ENCODE results near the gene TPRKB. TPM values are rescaled to one million over a fixed set of nuclear protein-coding genes. Genes with fewer than 3 reads are reported as not detected.
"Not testable (repeated sequence)": the region's sequence is repeated elsewhere in the genome, so short reads cannot be mapped to it uniquely, and the experiment has no call there.

The TPRKB gene
- total RNA-seq, 2 experiments from 2014 or later, result 33.6 to 39.5 TPM

GRCh38 chr2:73764945-73765344 lies 27.8 kb upstream of the TPRKB start:
- H3K9me3 Mint-ChIP-seq, result no peaks in the 10 kb centered on the region
- POLR2A ChIA-PET, result no interaction called here
- peaks cover 54% of the 10 kb centered on the region for H3K36me3 Mint-ChIP-seq (ENCODE audit: low read depth)
- CTCF ChIA-PET, result no interaction called here
- H3K4me1 Mint-ChIP-seq, result peaks cover 5% of the 10 kb centered on the region
- no peak for DNase-seq
- H3K27ac Mint-ChIP-seq, result no peak overlapping the region
- H3K27me3 Mint-ChIP-seq, result no peaks in the 10 kb centered on the region
- no peak overlapping the region for H3K4me3 Mint-ChIP-seq

DNA sequence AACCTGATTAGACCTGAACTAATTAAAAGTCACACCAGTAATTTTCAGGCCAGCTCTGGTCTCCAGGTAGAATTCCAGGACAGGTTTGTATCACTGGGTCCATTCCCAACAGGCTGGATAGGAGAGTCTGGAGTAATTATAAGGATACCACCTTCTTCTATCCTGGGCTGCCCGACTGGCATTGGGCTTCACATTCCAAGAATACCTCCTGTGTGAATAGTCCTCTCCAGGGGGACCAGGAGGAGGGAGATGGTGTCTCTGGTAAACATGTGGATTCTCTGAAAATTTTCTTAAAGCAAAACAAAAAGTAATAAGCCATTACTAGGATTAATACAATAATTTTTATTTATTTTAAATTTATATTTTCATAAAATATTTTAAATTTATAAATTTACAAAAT lies 25.4 kb upstream of the TPRKB start:
- Mint-ChIP-seq H3K27me3 (no peaks in the 10 kb centered on the region), H3K36me3 (ENCODE audit: low read depth) (peaks cover 46% of the 10 kb centered on the region), H3K4me1 (peaks cover under 1% of the 10 kb centered on the region)

GRCh38 chr2:73759904-73760303 lies 22.8 kb upstream of the TPRKB start:
- Mint-ChIP-seq H3K9me3 (no peaks in the 10 kb centered on the region), H3K4me3 (no peak overlapping the region), H3K27me3 (no peaks in the 10 kb centered on the region), H3K4me1 (no peaks in the 10 kb centered on the region), H3K27ac (no peak overlapping the region), H3K36me3 (ENCODE audit: low read depth) (peaks cover 37% of the 10 kb centered on the region)
- ChIA-PET CTCF (interaction anchor here (0.9 kb wide), 1 partner anchor 13 kb away, joined by 3 read pairs; no protein-coding TSS in a partner anchor), POLR2A (no interaction called here)
- no peak for DNase-seq

More for the DNA sequence above, 25.4 kb upstream of the TPRKB start:
- DNase-seq, result no peak
- Mint-ChIP-seq H3K27ac (no peak overlapping the region), H3K4me3 (no peak overlapping the region), H3K9me3 (no peaks in the 10 kb centered on the region)
- ChIA-PET CTCF (no interaction called here), POLR2A (no interaction called here)

DNA sequence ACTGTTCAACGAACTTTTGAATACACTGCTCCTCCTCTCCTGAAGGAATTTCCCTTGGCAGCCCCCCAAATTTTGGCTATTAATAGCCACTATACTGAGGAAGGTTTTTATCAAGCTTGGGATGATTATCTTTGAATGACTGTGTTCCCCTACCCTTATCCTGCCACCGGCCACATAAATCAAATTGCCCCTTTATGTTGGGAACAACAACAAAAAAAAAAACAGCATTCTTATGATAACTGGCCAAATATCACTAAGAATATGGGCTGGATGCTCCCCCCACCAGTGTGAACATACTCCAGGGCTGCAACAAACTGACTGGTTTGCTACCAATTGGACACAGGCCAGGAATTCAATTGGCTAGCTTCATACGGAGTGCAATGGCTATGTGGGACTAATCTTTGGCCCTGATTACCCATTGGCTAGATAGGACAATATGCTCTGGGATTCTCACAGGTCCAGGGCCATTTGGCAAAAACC lies 22.2 kb upstream of the TPRKB start:
- Mint-ChIP-seq H3K4me3 (no peak overlapping the region), H3K36me3 (ENCODE audit: low read depth) (peaks cover 39% of the 10 kb centered on the region), H3K27me3 (no peaks in the 10 kb centered on the region), H3K9me3 (peaks cover 3% of the 10 kb centered on the region), H3K4me1 (no peaks in the 10 kb centered on the region), H3K27ac (no peak overlapping the region)
- DNase-seq, result no peak
- POLR2A ChIA-PET, result no interaction called here
- CTCF ChIA-PET, result interaction anchor here (0.9 kb wide), 1 partner anchor 12 kb away, joined by 3 read pairs; no protein-coding TSS in a partner anchor

- H3K9me3 Mint-ChIP-seq, H3K4me3 Mint-ChIP-seq, POLR2A ChIA-PET, DNase-seq, H3K27me3 Mint-ChIP-seq, H3K4me1 Mint-ChIP-seq, CTCF ChIA-PET: not testable (repeated sequence)
- peak overlapping the region; percentile 11 for H3K27ac Mint-ChIP-seq
- peaks cover 34% of the 10 kb centered on the region for H3K36me3 Mint-ChIP-seq (ENCODE audit: low read depth)
Observed at GRCh38 chr2:73754332-73754731, 17.2 kb upstream of the TPRKB start.

GRCh38 chr2:73749314-73749713 lies 12.2 kb upstream of the TPRKB start:
- no peaks in the 10 kb centered on the region for H3K4me1 Mint-ChIP-seq
- POLR2A ChIA-PET, result interaction anchor here (0.6 kb wide), 1 partner anchor 31 kb away, joined by 3 read pairs; the partner anchor contains the start of gene DUSP11
- H3K4me3 Mint-ChIP-seq, result no peak overlapping the region
- H3K9me3 Mint-ChIP-seq, result peaks cover 2% of the 10 kb centered on the region
- DNase-seq, result no peak
- no peak overlapping the region for H3K27ac Mint-ChIP-seq
- H3K36me3 Mint-ChIP-seq (ENCODE audit: low read depth), result peaks cover 40% of the 10 kb centered on the region
- no peaks in the 10 kb centered on the region for H3K27me3 Mint-ChIP-seq
- CTCF ChIA-PET, result no interaction called here

DNA sequence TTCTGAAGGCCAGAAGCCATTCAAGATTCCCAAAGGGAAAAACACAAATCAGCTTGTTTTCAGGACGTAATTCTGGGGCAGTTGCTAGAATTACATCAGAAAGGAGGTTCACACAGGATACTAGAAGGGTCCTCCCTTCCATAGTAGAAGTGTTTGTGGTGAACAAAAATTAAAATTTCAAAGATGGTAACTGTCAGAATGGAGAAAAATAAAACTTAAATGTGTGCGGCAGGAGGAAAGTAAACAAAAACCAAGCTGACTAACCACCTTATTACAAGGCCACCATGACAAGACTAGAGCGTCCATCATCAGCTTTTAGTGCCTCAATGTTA lies 9.7 kb upstream of the TPRKB start:
- DNase-seq, result no peak
- Mint-ChIP-seq H3K4me3 (no peak overlapping the region), H3K9me3 (no peaks in the 10 kb centered on the region), H3K4me1 (no peaks in the 10 kb centered on the region), H3K36me3 (ENCODE audit: low read depth) (peaks cover 41% of the 10 kb centered on the region), H3K27me3 (no peaks in the 10 kb centered on the region), H3K27ac (no peak overlapping the region)
- ChIA-PET CTCF (interaction anchor here (0.9 kb wide), 1 partner anchor 13 kb away, joined by 3 read pairs; no protein-coding TSS in a partner anchor), POLR2A (no interaction called here)

GRCh38 chr2:73746015-73746876 lies 9.1 kb upstream of the TPRKB start:
- no peaks in the 10 kb centered on the region for H3K4me1 Mint-ChIP-seq
- no peak overlapping the region for H3K27ac Mint-ChIP-seq
- H3K27me3 Mint-ChIP-seq, result no peaks in the 10 kb centered on the region
- CTCF ChIA-PET, result interaction anchor here (0.9 kb wide), 1 partner anchor 13 kb away, joined by 3 read pairs; no protein-coding TSS in a partner anchor
- no peaks in the 10 kb centered on the region for H3K9me3 Mint-ChIP-seq
- POLR2A ChIA-PET, result no interaction called here
- H3K4me3 Mint-ChIP-seq, result no peak overlapping the region
- no peak for DNase-seq
- H3K36me3 Mint-ChIP-seq (ENCODE audit: low read depth), result peaks cover 43% of the 10 kb centered on the region

GRCh38 chr2:73740767-73741166 lies 3.6 kb upstream of the TPRKB start:
- Mint-ChIP-seq H3K27me3 (no peaks in the 10 kb centered on the region), H3K36me3 (ENCODE audit: low read depth) (peaks cover 31% of the 10 kb centered on the region), H3K27ac (no peak overlapping the region), H3K4me3 (no peak overlapping the region), H3K4me1 (peaks cover 15% of the 10 kb centered on the region), H3K9me3 (no peaks in the 10 kb centered on the region)
- CTCF ChIA-PET, result no interaction called here
- no peak for DNase-seq
- POLR2A ChIA-PET, result interaction anchor here (0.6 kb wide), 1 partner anchor 564 kb away, joined by 3 read pairs; no protein-coding TSS in a partner anchor

GRCh38 chr2:73739101-73739500 lies 2.0 kb upstream of the TPRKB start:
- no peak overlapping the region for H3K4me3 Mint-ChIP-seq
- POLR2A ChIA-PET, result no interaction called here

GRCh38 chr2:73736378-73736777 lies 767 bp downstream of the TPRKB start:
- CTCF ChIA-PET, result interaction anchor here (1.2 kb wide), 1 partner anchor 57 kb away, joined by 3 read pairs; no protein-coding TSS in a partner anchor
- Mint-ChIP-seq H3K4me3 (peak overlapping the region; percentile 95), H3K4me1 (peaks cover 16% of the 10 kb centered on the region), H3K27ac (peak overlapping the region; percentile 89), H3K9me3 (no peaks in the 10 kb centered on the region), H3K27me3 (no peaks in the 10 kb centered on the region), H3K36me3 (ENCODE audit: low read depth) (peaks cover 34% of the 10 kb centered on the region)
- POLR2A ChIA-PET, result interaction anchor here (0.8 kb wide), 1 partner anchor 92 kb away, joined by 3 read pairs; the partner anchor contains the start of gene STAMBP
- no peak for DNase-seq

More at GRCh38 chr2:73739101-73739500, 2.0 kb upstream of the TPRKB start:
- H3K27me3 Mint-ChIP-seq, result no peaks in the 10 kb centered on the region
- no peak for DNase-seq
- H3K27ac Mint-ChIP-seq, result peak overlapping the region; percentile 58
- H3K36me3 Mint-ChIP-seq (ENCODE audit: low read depth), result peaks cover 26% of the 10 kb centered on the region
- H3K9me3 Mint-ChIP-seq, result no peaks in the 10 kb centered on the region
- H3K4me1 Mint-ChIP-seq, result peaks cover 15% of the 10 kb centered on the region
- CTCF ChIA-PET, result no interaction called here

- no peak for DNase-seq
- Mint-ChIP-seq H3K4me3 (no peak overlapping the region), H3K4me1 (peaks cover 2% of the 10 kb centered on the region), H3K27ac (no peak overlapping the region), H3K27me3 (no peaks in the 10 kb centered on the region), H3K36me3 (ENCODE audit: low read depth) (peaks cover 42% of the 10 kb centered on the region), H3K9me3 (no peaks in the 10 kb centered on the region)
- ChIA-PET POLR2A (no interaction called here), CTCF (no interaction called here)
Observed at GRCh38 chr2:73730810-73731209, 6.3 kb downstream of the TPRKB start.

DNA sequence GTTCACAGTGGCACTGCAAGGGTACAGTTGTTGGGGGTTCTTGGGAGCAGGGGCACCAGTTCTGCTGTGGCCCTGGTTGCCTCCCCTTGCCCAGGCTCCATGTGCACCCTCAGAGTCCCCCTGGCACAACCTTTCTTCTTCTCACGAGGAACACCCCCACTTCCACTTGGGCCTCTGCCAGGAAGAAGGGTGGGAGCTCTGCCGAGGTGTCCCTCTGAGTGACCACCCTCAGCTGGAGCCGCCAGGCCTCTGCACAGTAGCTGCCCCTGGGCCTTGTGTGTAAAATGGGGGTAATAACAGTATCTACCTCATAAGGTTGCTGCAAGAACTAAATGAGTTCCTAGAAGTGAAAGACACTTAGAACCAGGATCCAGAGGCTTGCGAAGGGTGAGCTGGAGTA lies 8.4 kb downstream of the TPRKB start:
- Mint-ChIP-seq H3K4me3 (no peak overlapping the region), H3K27ac (no peak overlapping the region), H3K4me1 (peaks cover 2% of the 10 kb centered on the region), H3K36me3 (ENCODE audit: low read depth) (peaks cover 40% of the 10 kb centered on the region), H3K27me3 (no peaks in the 10 kb centered on the region), H3K9me3 (no peaks in the 10 kb centered on the region)
- CTCF ChIA-PET, result no interaction called here
- no peak for DNase-seq
- POLR2A ChIA-PET, result no interaction called here
